Spleen (tissue), 11 donors: ENCODE measurements around the gene MYO5B. TPM values are rescaled to one million over a fixed set of nuclear protein-coding genes. Genes with fewer than 3 reads are reported as not detected.

ENCODE experiments used
- DNase-seq: peaks from one replicate; pipeline ENCODE4 v3.0.0-alpha.2; 2020
- H3K27ac ChIP-seq, 8 donors: fragments of 200-600 bp; sonication (generic) in 7 of 8; 1 replicate in 4 of 8; 2 replicates in 4 of 8; pipeline versions ENCODE4 v1.5.0 to v1.8.0; 2016 to 2021; ENCODE audit warnings: inconsistent platforms in 4 of 8, mild to moderate bottlenecking in 4 of 8, moderate library complexity in 1 of 8
- H3K27me3 ChIP-seq, 7 donors: fragments of 200-600 bp; sonication (generic) in 6 of 7; replicated peaks in 1 of 7; 1 replicate in 4 of 7; 2 replicates in 3 of 7; pipeline versions ENCODE4 v1.5.0 to v1.8.0; 2016 to 2021; ENCODE audit warnings: inconsistent platforms in 3 of 7, mild to moderate bottlenecking in 1 of 7
- H3K36me3 ChIP-seq, 6 donors: fragments of 200-600 bp; sonication (generic) in 5 of 6; 1 replicate in 4 of 6; 2 replicates in 2 of 6; pipeline versions ENCODE4 v1.5.0 to v1.8.0; 2016 to 2021; ENCODE audit warnings: inconsistent platforms in 2 of 6
- H3K4me1 ChIP-seq, 6 donors: fragments of 200-600 bp; sonication (generic) in 5 of 6; 1 replicate in 3 of 6; 2 replicates in 3 of 6; pipeline versions ENCODE4 v1.5.0 to v1.8.0; 2016 to 2021; ENCODE audit warnings: inconsistent platforms in 3 of 6
- H3K4me3 ChIP-seq, 8 donors: fragments of 200-600 bp; sonication (generic) in 7 of 8; 1 replicate in 4 of 8; 2 replicates in 4 of 8; pipeline versions ENCODE4 v1.5.0 to v1.8.0; 2016 to 2021; ENCODE audit warnings: inconsistent platforms in 4 of 8, mild to moderate bottlenecking in 4 of 8, moderate library complexity in 2 of 8
- H3K9me3 ChIP-seq, 8 donors: fragments of 200-600 bp; sonication (generic) in 7 of 8; 1 replicate in 4 of 8; 2 replicates in 4 of 8; pipeline versions ENCODE4 v1.5.0 to v1.8.0; 2016 to 2021; ENCODE audit warnings: inconsistent platforms in 4 of 8
- CTCF ChIP-seq, 11 experiments: fragments of 200-600 bp in 7 of 11; fragments of 450-650 bp in 4 of 11; sonication (generic) in 4 of 11; IDR thresholded peaks in 8 of 11; conservative IDR thresholded peaks in 3 of 11; 1 replicate in 7 of 11; 2 replicates in 4 of 11; pipeline versions ENCODE4 v1.4.0 to v1.8.0; 2016 to 2021; ENCODE audit warnings: antibody characterized with exemption in 11 of 11, inconsistent platforms in 4 of 11, mild to moderate bottlenecking in 1 of 11
- POLR2A ChIP-seq, 3 donors: fragments of 450-650 bp; IDR thresholded peaks; one replicate each; pipeline ENCODE4 v1.5.1; 2017; ENCODE audit warnings: antibody characterized with exemption in 3 of 3, mild to moderate bottlenecking in 1 of 3
- POLR2AphosphoS5 ChIP-seq, 3 donors: sonication (generic); formaldehyde crosslinking; IDR thresholded peaks; one replicate each; pipeline ENCODE4 v1.5.1; 2017; ENCODE audit warnings: antibody characterized with exemption in 3 of 3
- WGBS, 5 donors: extraction: QIAGEN DNeasy Blood & Tissue Kit in 3 of 5; methylation state at CpG; one replicate each; pipeline versions ENCODE4 v1.1.5 to v1.1.7; 2013 to 2018; 5-methylcytosine and 5-hydroxymethylcytosine counted together
- intact Hi-C: fragments of 100-400 bp; cut with DNase I; formaldehyde crosslinking; loops from one replicate; pipeline ENCODE4 v1.15.0; 2023; ENCODE audit warnings: low total_unique reads
- polyA plus RNA-seq, 3 donors: library from polyadenylated mRNA; stranded (reverse); fragments of 200-250 nt; gene quantifications; one replicate each; pipeline ENCODE4 v1.2.1, GENCODE V29; 2013
- total RNA-seq, 7 donors: library from RNA; depleted of rRNA in 3 of 7; stranded (reverse); fragments of >200 nt in 3 of 7; fragmentation: NEBNext Ultra II Directional in 4 of 7; extraction: Animal tissue kit (Norgen Biotek cat#: 25700) in 4 of 7; gene quantifications; one replicate each; pipeline versions ENCODE4 v1.1.0 to v1.2.1, GENCODE V29; 2016 to 2021
- donor health status: healthy with polysubstance abuse.
- donor health status: DM: no; HTN: no; CAD: no; lungs with moderate emphysema.
- donor health status: DM: no; HTN: no; CAD: no.
- donor health status: Bipolar disorder and iron deficiency.
- donor health status: healthy.
- donor health status: DM: no; HTN: no; CAD: no.
- donor health status: DM: yes; HTN: yes; CAD: no.

Gene MYO5B
- total and polyA plus RNA-seq, 10 donors = 0.74 to 6.0 (median 2.4) TPM

GRCh38 chr18:50022985-50023384 is 172.0 kb downstream of the MYO5B start:
- no peak for DNase-seq
- H3K36me3 ChIP-seq = no peaks in the 10 kb centered on the region
- peaks cover 0 to 51% (median 0%) of the 10 kb centered on the region in 7 donors for H3K27me3 ChIP-seq
- no peak overlapping the region for H3K27ac ChIP-seq
- H3K4me1 ChIP-seq = no peaks in the 10 kb centered on the region
- intact Hi-C loops = no loop called here
- H3K9me3 ChIP-seq = peaks cover 0 to 8% (median 0%) of the 10 kb centered on the region in 8 donors
- WGBS, 5 donors = 92 to 95% (median 95%) methylated on average over 3 of the region's 3 CpGs
- H3K4me3 ChIP-seq = no peak overlapping the region
- TF ChIP-seq POLR2AphosphoS5 (IDR thresholded peaks at IDR 0.05) = no peak
- TF ChIP-seq POLR2A (IDR thresholded peaks at IDR 0.05) = no peak
- no peak for TF ChIP-seq CTCF (IDR thresholded peaks at IDR 0.05 in 8 of 11, conservative IDR thresholded peaks at IDR 0.05 in 3 of 11)

GRCh38 chr18:50014606-50015005 is 180.3 kb downstream of the MYO5B start:
- Histone ChIP-seq H3K27me3 (peaks cover 0 to 10% (median 0%) of the 10 kb centered on the region in 7 donors), H3K4me1 (no peaks in the 10 kb centered on the region), H3K27ac (no peak overlapping the region), H3K4me3 (no peak overlapping the region), H3K36me3 (no peaks in the 10 kb centered on the region), H3K9me3 (no peaks in the 10 kb centered on the region)
- DNase-seq = no peak
- 80 to 90% (median 84%) methylated on average over 4 of the region's 4 CpGs for WGBS, 5 donors
- intact Hi-C loops = no loop called here
- no peak for TF ChIP-seq POLR2AphosphoS5 (IDR thresholded peaks at IDR 0.05)
- no peak for TF ChIP-seq POLR2A (IDR thresholded peaks at IDR 0.05)
- no peak for TF ChIP-seq CTCF (IDR thresholded peaks at IDR 0.05 in 8 of 11, conservative IDR thresholded peaks at IDR 0.05 in 3 of 11)

DNA sequence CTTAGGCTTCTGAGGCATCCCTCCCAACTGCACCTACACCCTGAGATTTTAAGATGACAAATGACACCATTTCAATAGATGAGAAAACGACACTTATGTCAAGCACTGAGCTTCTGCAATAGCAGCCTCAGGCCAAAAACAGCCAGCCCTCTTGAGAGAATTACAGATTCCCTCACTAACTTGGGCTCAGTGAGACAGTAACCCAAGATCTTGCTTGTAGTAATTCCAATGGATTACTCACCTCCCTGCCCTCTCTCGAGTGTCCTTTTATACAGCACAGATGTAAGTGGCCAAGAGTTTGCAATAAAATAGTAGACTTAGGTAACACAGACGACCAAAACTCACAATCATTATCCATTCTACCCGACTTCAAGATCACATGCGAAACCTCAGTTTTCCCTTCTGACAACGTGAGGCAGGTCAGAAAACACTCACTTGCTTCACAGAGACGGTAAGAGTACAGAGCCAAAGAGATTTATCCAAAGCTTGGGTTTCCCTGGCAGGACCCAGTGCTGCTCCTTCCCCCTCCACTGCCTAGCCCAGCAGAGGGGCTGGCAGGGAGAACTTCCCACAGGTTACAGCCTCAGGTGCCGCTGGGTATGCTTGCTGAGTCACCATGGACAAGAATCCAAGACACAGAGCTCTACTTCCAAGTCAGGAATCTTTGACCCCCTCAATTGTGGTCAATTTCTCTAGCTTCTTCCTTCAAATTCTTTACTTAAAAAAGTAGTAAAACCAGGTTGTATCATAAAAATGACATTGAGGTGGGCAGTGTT is 181.4 kb downstream of the MYO5B start:
- intact Hi-C loops = no loop called here
- no peaks in the 10 kb centered on the region for H3K36me3 ChIP-seq
- no peak overlapping the region for H3K27ac ChIP-seq
- H3K27me3 ChIP-seq = peaks cover 0 to 7% (median 0%) of the 10 kb centered on the region in 7 donors
- WGBS, 5 donors = 75 to 81% (median 77%) methylated on average over 8 of the region's 8 CpGs
- DNase-seq = no peak
- H3K4me3 ChIP-seq = no peak overlapping the region
- TF ChIP-seq CTCF (IDR thresholded peaks at IDR 0.05 in 8 of 11, conservative IDR thresholded peaks at IDR 0.05 in 3 of 11) (no peak), POLR2A (IDR thresholded peaks at IDR 0.05) (no peak), POLR2AphosphoS5 (IDR thresholded peaks at IDR 0.05) (no peak)
- no peaks in the 10 kb centered on the region for H3K9me3 ChIP-seq
- H3K4me1 ChIP-seq = no peaks in the 10 kb centered on the region

GRCh38 chr18:50011813-50012435 is 183.0 kb downstream of the MYO5B start:
- Histone ChIP-seq H3K4me1 (no peaks in the 10 kb centered on the region), H3K36me3 (no peaks in the 10 kb centered on the region), H3K27me3 (peaks cover 0 to 5% (median 0%) of the 10 kb centered on the region in 7 donors), H3K4me3 (no peak overlapping the region), H3K9me3 (no peaks in the 10 kb centered on the region), H3K27ac (no peak overlapping the region)
- TF ChIP-seq CTCF (IDR thresholded peaks at IDR 0.05 in 8 of 11, conservative IDR thresholded peaks at IDR 0.05 in 3 of 11) = no peak
- no peak for TF ChIP-seq POLR2AphosphoS5 (IDR thresholded peaks at IDR 0.05)
- no peak for TF ChIP-seq POLR2A (IDR thresholded peaks at IDR 0.05)
- DNase-seq = no peak
- 65 to 89% (median 86%) methylated on average over 4 of the region's 4 CpGs for WGBS, 5 donors
- intact Hi-C loops = no loop called here
